Ectodermal cell (in vitro differentiated cells): ENCODE measurements around the gene BTN2A1.

Source experiments
- H3K27ac ChIP-seq: 2 replicates; pipeline ENCODE4 v1.7.0; 2013; ENCODE audit warnings: mild to moderate bottlenecking, low read depth, low read length; ENCODE audit not compliant: insufficient read depth, poor library complexity, severe bottlenecking
- H3K27me3 ChIP-seq: 2 replicates; pipeline ENCODE4 v1.7.0; 2013; ENCODE audit warnings: mild to moderate bottlenecking, low read length; ENCODE audit not compliant: insufficient read depth, control insufficient read depth, poor library complexity, severe bottlenecking
- H3K36me3 ChIP-seq: one replicate; pipeline ENCODE4 v1.7.0; 2013; ENCODE audit warnings: low read length; ENCODE audit not compliant: control insufficient read depth, insufficient read depth
- H3K4me1 ChIP-seq: one replicate; pipeline ENCODE4 v1.7.0; 2013; ENCODE audit warnings: low read length; ENCODE audit not compliant: control insufficient read depth, insufficient read depth
- H3K4me3 ChIP-seq: 2 replicates; pipeline ENCODE4 v1.7.0; 2013; ENCODE audit warnings: low read depth, low read length, control low read depth; ENCODE audit not compliant: insufficient read depth
- H3K9me3 ChIP-seq: 2 replicates; pipeline ENCODE4 v1.7.0; 2013; ENCODE audit warnings: mild to moderate bottlenecking, low read length, moderate library complexity; ENCODE audit not compliant: control insufficient read depth
- WGBS, 2 experiments: methylation state at CpG; one replicate each; pipeline ENCODE4 v1.1.7; 2013; ENCODE audit warnings: missing lambda C conversion rate in 2 of 2; 5-methylcytosine and 5-hydroxymethylcytosine counted together

Gene BTN2A1

DNA sequence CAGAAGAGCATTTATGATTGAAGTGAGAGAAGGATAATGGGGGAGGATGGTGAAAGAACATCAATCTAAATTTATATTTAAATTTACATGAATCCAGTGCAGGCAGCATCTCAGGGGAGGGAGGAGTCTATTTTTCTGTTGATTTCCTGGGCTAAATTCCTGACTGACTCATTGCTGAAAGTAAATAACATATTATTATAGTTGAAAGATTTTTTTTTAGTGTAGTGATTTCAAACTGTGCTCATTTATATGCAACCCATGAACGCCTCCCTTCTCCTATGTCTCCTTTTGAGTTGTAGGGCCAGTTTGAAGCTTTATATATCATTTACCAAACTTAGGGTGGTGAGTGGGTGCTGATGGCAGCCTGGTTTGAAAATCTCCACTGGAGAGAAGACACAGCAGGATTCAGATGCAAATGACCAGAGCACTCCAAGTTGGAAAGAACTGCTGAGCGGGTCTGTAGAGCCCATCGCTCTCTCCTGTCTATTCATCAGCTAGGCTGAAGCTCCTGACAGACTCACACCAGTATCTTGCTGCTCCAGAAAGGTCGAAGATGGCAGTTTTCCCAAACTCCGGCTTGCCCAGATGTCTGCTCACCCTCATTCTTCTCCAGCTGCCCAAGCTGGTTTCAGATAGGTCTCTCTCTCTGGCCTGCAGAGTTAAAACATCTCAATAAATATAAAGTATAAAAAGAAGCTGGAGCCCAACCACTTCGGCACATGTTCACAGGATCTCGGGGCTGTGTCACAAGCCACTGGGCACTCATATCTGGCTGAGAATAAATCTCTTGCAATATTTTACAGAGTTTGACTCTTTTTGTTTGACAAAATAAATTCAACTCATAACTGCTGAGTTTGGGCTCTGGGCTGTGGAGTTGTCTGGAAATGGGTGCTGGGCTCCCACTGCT, 18.3 kb downstream of the BTN2A1 start:
- H3K27me3 ChIP-seq = no peaks in the 10 kb centered on the region
- H3K4me3 ChIP-seq = no peak overlapping the region
- no peaks in the 10 kb centered on the region for H3K4me1 ChIP-seq
- WGBS, 2 experiments = 52 to 62% methylated on average over 6 to 7 of the region's 7 CpGs
- no peaks in the 10 kb centered on the region for H3K36me3 ChIP-seq
- no peaks in the 10 kb centered on the region for H3K9me3 ChIP-seq
- no peak overlapping the region for H3K27ac ChIP-seq

DNA sequence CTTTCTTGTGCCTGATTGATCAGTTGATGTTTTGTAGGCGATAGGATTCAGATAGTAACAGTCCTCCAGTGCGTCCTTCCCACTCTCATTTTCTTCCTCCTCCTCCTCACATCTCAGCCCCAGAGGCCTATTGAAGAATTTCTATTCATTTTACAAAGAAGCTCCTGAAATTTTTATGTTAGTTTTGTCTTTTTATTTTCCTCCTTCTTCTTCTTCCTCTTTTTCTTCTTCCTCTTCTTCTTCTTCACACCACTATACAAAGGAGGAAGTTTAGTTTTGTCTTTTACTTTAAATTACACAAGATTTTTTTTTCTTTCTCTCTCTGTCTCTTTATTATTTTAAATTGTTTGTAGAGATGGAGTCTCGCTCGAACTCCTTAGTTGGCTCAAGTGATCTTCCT, 19.1 kb downstream of the BTN2A1 start:
- Histone ChIP-seq H3K4me3 (no peak overlapping the region), H3K9me3 (no peaks in the 10 kb centered on the region), H3K27ac (no peak overlapping the region), H3K27me3 (no peaks in the 10 kb centered on the region), H3K36me3 (no peaks in the 10 kb centered on the region), H3K4me1 (no peaks in the 10 kb centered on the region)
- 87 to 90% methylated on average over 2 to 4 of the region's 4 CpGs for WGBS, 2 experiments

DNA sequence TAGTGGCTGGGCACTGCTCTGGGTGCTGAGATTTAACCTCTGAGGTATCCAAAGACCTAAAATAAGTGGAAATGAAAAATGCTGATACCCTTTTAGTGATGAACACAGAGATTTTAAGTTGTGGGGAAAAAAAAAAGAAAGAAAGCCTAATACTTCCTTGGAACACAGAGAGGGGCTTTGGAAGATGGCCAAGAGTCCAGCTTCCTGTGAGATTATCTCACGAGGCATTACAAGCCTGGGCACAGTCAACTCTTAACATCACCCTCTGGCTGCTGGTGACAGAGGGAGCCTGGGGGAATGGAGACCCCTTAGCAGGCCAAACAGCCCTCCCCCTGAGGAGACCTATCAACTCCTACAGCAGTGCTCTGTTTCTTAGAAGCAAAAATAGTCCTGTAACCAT, 19.7 kb downstream of the BTN2A1 start:
- no peaks in the 10 kb centered on the region for H3K4me1 ChIP-seq
- H3K9me3 ChIP-seq = no peaks in the 10 kb centered on the region
- no peak overlapping the region for H3K4me3 ChIP-seq
- WGBS, 2 experiments = 86 to 97% methylated on average over 1 of the region's 1 CpG
- no peak overlapping the region for H3K27ac ChIP-seq
- no peaks in the 10 kb centered on the region for H3K27me3 ChIP-seq
- no peaks in the 10 kb centered on the region for H3K36me3 ChIP-seq

- H3K27ac ChIP-seq = no peak overlapping the region
- WGBS, 2 experiments = 85 to 95% methylated on average over 2 of the region's 2 CpGs
- H3K27me3 ChIP-seq = no peaks in the 10 kb centered on the region
- H3K36me3 ChIP-seq = no peaks in the 10 kb centered on the region
- H3K4me3 ChIP-seq = no peak overlapping the region
- no peaks in the 10 kb centered on the region for H3K4me1 ChIP-seq
- no peaks in the 10 kb centered on the region for H3K9me3 ChIP-seq
These were observed 20.6 kb downstream of the BTN2A1 start for GRCh38 chr6:26478100-26478984.

- Histone ChIP-seq H3K4me1 (no peaks in the 10 kb centered on the region), H3K27ac (no peak overlapping the region), H3K27me3 (no peaks in the 10 kb centered on the region), H3K9me3 (no peaks in the 10 kb centered on the region), H3K36me3 (no peaks in the 10 kb centered on the region), H3K4me3 (no peak overlapping the region)
- 89 to 90% methylated on average over 3 of the region's 3 CpGs for WGBS, 2 experiments
These were observed 21.2 kb downstream of the BTN2A1 start for GRCh38 chr6:26478985-26479278.

DNA sequence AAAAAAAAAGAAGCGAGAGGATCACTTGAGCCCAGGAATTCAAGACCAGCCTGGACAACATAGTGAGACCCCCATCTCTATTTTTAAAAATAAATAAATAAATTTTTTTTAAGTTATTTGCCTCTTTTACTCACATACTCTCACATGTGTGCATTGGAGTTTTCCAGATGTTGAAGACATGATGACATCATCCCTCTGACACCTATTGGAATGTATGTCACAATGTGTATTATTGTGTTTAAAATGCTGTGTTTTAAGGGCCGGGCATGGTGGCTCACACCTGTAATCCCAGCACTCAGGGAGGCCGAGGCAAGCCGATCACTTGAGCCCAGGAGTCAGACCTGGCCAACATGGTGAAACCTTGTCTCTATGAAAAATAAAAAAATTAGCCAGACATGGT, 24.6 kb downstream of the BTN2A1 start:
- Histone ChIP-seq H3K4me1 (no peaks in the 10 kb centered on the region), H3K27ac (no peak overlapping the region), H3K27me3 (no peaks in the 10 kb centered on the region), H3K9me3 (no peaks in the 10 kb centered on the region), H3K36me3 (no peaks in the 10 kb centered on the region), H3K4me3 (no peak overlapping the region)
- 94% methylated on average over 4 of the region's 4 CpGs for WGBS, 2 experiments

DNA sequence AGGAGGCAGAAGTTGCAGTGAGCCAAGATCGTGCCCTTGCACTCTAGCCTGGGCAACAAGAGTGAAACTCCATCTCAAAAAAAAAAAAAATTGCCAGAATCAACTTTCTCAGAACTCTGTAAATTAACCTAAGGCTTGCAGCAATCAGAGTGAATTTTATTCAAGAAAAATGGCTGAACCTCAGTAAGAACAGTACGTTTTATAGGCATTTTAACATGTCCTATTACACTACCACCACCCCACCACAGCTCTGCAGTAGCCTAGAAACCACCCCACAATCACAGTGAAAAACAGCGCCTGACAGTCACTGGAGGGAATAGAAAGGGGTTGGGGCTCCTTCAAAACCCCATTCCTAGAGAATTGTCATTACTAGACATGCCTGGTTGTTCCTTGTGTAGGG, 26.0 kb downstream of the BTN2A1 start:
- Histone ChIP-seq H3K27me3 (no peaks in the 10 kb centered on the region), H3K9me3 (no peaks in the 10 kb centered on the region), H3K27ac (no peak overlapping the region), H3K4me1 (no peaks in the 10 kb centered on the region), H3K4me3 (no peak overlapping the region), H3K36me3 (no peaks in the 10 kb centered on the region)
- WGBS, 2 experiments = 92 to 94% methylated on average over 3 of the region's 3 CpGs

GRCh38 chr6:26484161-26484560, 26.4 kb downstream of the BTN2A1 start:
- no peak overlapping the region for H3K27ac ChIP-seq
- H3K4me1 ChIP-seq = no peaks in the 10 kb centered on the region
- no peak overlapping the region for H3K4me3 ChIP-seq
- no peaks in the 10 kb centered on the region for H3K9me3 ChIP-seq
- H3K36me3 ChIP-seq = no peaks in the 10 kb centered on the region
- WGBS, 2 experiments = 93 to 94% methylated on average over 2 of the region's 2 CpGs
- H3K27me3 ChIP-seq = no peaks in the 10 kb centered on the region

DNA sequence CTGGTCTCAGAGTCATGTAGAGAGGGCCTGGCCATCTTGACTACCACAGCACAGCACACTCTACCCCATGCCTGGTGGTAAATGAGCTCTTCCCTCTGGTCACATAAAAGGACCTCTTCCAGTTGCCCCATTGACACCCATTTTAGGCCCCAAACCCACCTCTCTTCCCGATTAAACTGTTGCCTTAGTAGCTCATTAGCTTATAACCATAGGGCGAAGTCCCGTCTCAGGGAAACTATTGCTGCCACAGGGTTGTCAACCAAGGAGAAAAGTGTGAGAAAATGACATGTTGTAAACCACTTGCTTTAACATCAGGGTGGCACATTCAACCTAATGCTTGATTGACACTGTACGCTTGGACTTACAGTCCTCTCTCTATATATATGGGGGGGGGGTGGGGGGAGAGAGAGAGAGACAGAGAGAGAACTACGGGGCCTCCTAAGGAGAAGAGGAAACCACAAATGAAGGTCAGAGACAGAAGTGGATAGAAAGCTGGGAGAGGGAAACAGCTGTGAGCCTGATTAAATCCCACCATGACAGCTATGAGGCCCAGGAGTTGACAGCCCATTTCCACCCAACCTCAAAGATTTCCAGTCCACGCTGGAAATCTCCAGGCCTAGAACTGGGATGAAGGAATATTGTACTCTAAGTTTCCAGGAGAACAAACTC, 27.5 kb downstream of the BTN2A1 start:
- Histone ChIP-seq H3K27me3 (no peaks in the 10 kb centered on the region), H3K36me3 (no peaks in the 10 kb centered on the region), H3K27ac (no peak overlapping the region), H3K4me3 (no peak overlapping the region), H3K9me3 (no peaks in the 10 kb centered on the region), H3K4me1 (no peaks in the 10 kb centered on the region)
- 94 to 97% methylated on average over 5 of the region's 6 CpGs for WGBS, 2 experiments

- no peak overlapping the region for H3K4me3 ChIP-seq
- 90 to 95% methylated on average over 5 of the region's 5 CpGs for WGBS, 2 experiments
- H3K4me1 ChIP-seq = no peaks in the 10 kb centered on the region
- no peaks in the 10 kb centered on the region for H3K9me3 ChIP-seq
- H3K27me3 ChIP-seq = no peaks in the 10 kb centered on the region
- no peak overlapping the region for H3K27ac ChIP-seq
- no peaks in the 10 kb centered on the region for H3K36me3 ChIP-seq
These were observed 28.6 kb downstream of the BTN2A1 start for GRCh38 chr6:26486358-26486757.
